H1 (cell line): ENCODE results near the gene SHTN1.

Experiments
- BRCA1 ChIP-seq: IDR thresholded peaks from 2 replicates; pipeline ENCODE4 v1.6.1; 2012; ENCODE audit warnings: low read depth, low read length, improper control_type of control experiment
- CBX5 ChIP-seq: fragments of 300-800, 300-1000 bp; sonication (generic); IDR thresholded peaks from 2 replicates; pipeline ENCODE4 v1.7.1; 2016; ENCODE audit warnings: antibody characterized with exemption, low read length, low read depth
- EP300 ChIP-seq, 2 experiments: IDR thresholded peaks; 1 replicate in 1 of 2; 2 replicates in 1 of 2; pipeline ENCODE4 v1.6.1; 2011 to 2012; ENCODE audit warnings: low read depth in 2 of 2, low read length in 2 of 2, mild to moderate bottlenecking in 2 of 2, borderline replicate concordance in 1 of 2, inconsistent platforms in 1 of 2, moderate library complexity in 1 of 2
- EZH2 ChIP-seq: fragments of 200-600 bp; sonication (generic); IDR thresholded peaks from 2 replicates; pipeline ENCODE4 v1.7.1; 2012; ENCODE audit warnings: low read depth, mild to moderate bottlenecking, moderate library complexity, low read length, inconsistent platforms; ENCODE audit not compliant: severe bottlenecking
- HDAC2 ChIP-seq, 2 experiments: fragments of 300-600 bp in 1 of 2; sonication (generic) in 1 of 2; IDR thresholded peaks; 2 replicates each; pipeline ENCODE4 v1.6.1; 2011 to 2012; ENCODE audit warnings: low read depth in 2 of 2, low read length in 2 of 2, mild to moderate bottlenecking in 2 of 2, moderate library complexity in 2 of 2, borderline replicate concordance in 1 of 2, inconsistent platforms in 1 of 2
- JUN ChIP-seq: IDR thresholded peaks from 2 replicates; pipeline ENCODE4 v1.6.1; 2011; ENCODE audit warnings: low read depth, mild to moderate bottlenecking, improper control_type of control experiment, low read length
- RXRA ChIP-seq: IDR thresholded peaks from 2 replicates; pipeline ENCODE4 v1.6.1; 2011; ENCODE audit warnings: low read depth, mild to moderate bottlenecking, low read length, moderate library complexity; ENCODE audit not compliant: insufficient read depth
- SUZ12 ChIP-seq: fragments of 200-600 bp; sonication (generic); IDR thresholded peaks from 2 replicates; pipeline ENCODE4 v1.6.1; 2012; ENCODE audit warnings: mild to moderate bottlenecking, inconsistent platforms, low read length, moderate library complexity, mixed read lengths
- TAF1 ChIP-seq: IDR thresholded peaks from 2 replicates; pipeline ENCODE4 v1.6.1; 2011; ENCODE audit warnings: mild to moderate bottlenecking, low read depth, low read length
- YY1 ChIP-seq: IDR thresholded peaks from 2 replicates; pipeline ENCODE4 v1.6.1; 2011; ENCODE audit warnings: low read depth, mild to moderate bottlenecking, low read length
- TF ChIP-seq, protein P1 (sequence below), 3 experiments: IDR thresholded peaks; 1 replicate in 2 of 3; 2 replicates in 1 of 3; pipeline versions ENCODE4 v1.5.1 to v1.6.1; 2011; ENCODE audit warnings: low read length in 3 of 3, mild to moderate bottlenecking in 3 of 3, inconsistent platforms in 2 of 3, low read depth in 1 of 3, moderate library complexity in 1 of 3; ENCODE audit not compliant: insufficient read depth in 1 of 3; ENCODE audit errors: control extremely low read depth in 1 of 3
- TF ChIP-seq, protein P2 (sequence below): IDR thresholded peaks from 2 replicates; pipeline ENCODE4 v1.6.1; 2011; ENCODE audit warnings: low read depth, mild to moderate bottlenecking, low read length; ENCODE audit not compliant: insufficient read depth

GRCh38 chr10:117000580-117000979, 4.4 kb downstream of the SHTN1 start:
- TF ChIP-seq EZH2 (no peak), SUZ12 (no peak), RXRA (no peak), TAF1 (no peak), YY1 (no peak), JUN (no peak), HDAC2 (IDR thresholded peaks at IDR 0.05; ENCODE audit: borderline replicate concordance in 1 of 2, low read depth in 2 of 2, low read length in 2 of 2) (no peak), BRCA1 (no peak), EP300 (IDR thresholded peaks at IDR 0.05; ENCODE audit: borderline replicate concordance in 1 of 2, low read depth in 2 of 2, low read length in 2 of 2) (no peak), CBX5 (no peak)
- TF ChIP-seq, protein P1, sequence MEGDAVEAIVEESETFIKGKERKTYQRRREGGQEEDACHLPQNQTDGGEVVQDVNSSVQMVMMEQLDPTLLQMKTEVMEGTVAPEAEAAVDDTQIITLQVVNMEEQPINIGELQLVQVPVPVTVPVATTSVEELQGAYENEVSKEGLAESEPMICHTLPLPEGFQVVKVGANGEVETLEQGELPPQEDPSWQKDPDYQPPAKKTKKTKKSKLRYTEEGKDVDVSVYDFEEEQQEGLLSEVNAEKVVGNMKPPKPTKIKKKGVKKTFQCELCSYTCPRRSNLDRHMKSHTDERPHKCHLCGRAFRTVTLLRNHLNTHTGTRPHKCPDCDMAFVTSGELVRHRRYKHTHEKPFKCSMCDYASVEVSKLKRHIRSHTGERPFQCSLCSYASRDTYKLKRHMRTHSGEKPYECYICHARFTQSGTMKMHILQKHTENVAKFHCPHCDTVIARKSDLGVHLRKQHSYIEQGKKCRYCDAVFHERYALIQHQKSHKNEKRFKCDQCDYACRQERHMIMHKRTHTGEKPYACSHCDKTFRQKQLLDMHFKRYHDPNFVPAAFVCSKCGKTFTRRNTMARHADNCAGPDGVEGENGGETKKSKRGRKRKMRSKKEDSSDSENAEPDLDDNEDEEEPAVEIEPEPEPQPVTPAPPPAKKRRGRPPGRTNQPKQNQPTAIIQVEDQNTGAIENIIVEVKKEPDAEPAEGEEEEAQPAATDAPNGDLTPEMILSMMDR (IDR thresholded peaks at IDR 0.05; ENCODE audit: control extremely low read depth in 1 of 3, insufficient read depth in 1 of 3, low read depth in 1 of 3, low read length in 3 of 3): no peak
- TF ChIP-seq, protein P2, sequence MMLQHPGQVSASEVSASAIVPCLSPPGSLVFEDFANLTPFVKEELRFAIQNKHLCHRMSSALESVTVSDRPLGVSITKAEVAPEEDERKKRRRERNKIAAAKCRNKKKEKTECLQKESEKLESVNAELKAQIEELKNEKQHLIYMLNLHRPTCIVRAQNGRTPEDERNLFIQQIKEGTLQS: no peak
